Omental fat pad (tissue), 4 donors: ENCODE data around the gene MGMT. TPM values are rescaled to one million over a fixed set of nuclear protein-coding genes. Genes with fewer than 3 reads are reported as not detected.

ENCODE experiments used
- ATAC-seq: fragments of 150-250 bp; one replicate; pipeline ENCODE4 v1.9.1; 2016; ENCODE audit warnings: mild to moderate bottlenecking, moderate library complexity; ENCODE audit not compliant: low FRiP score
- DNase-seq: peaks from one replicate; pipeline ENCODE4 v3.0.0-alpha.2; 2019; ENCODE audit warnings: low spot score
- CTCF ChIP-seq, 3 donors: fragments of 450-650 bp; IDR thresholded peaks; one replicate each; pipeline ENCODE4 v1.5.1; 2016 to 2017; ENCODE audit warnings: antibody characterized with exemption in 3 of 3, mild to moderate bottlenecking in 3 of 3, moderate library complexity in 2 of 3
- total RNA-seq, 4 donors: library from RNA; depleted of rRNA; stranded (reverse); fragments of >200 nt; gene quantifications; one replicate each; pipeline ENCODE4 v1.1.0, GENCODE V29; 2016

MGMT gene
- total RNA-seq, 4 donors from 2014 or later: 27.3 to 56.6 (median 35.4) TPM

GRCh38 chr10:129758207-129759021 is 291.4 kb downstream of the MGMT start:
- ATAC-seq (no peak), DNase-seq (no peak)
- TF ChIP-seq CTCF (IDR thresholded peaks at IDR 0.05): no peak

GRCh38 chr10:129759214-129760002 is 292.4 kb downstream of the MGMT start:
- ATAC-seq: no peak
- TF ChIP-seq CTCF (IDR thresholded peaks at IDR 0.05): no peak
- DNase-seq: no peak

GRCh38 chr10:129760003-129760315 is 292.9 kb downstream of the MGMT start:
- DNase-seq (no peak), ATAC-seq (no peak)
- no peak for TF ChIP-seq CTCF (IDR thresholded peaks at IDR 0.05)

- no peak for TF ChIP-seq CTCF (IDR thresholded peaks at IDR 0.05)
- ATAC-seq (no peak), DNase-seq (no peak)
Measured at GRCh38 chr10:129760416-129760815, 293.4 kb downstream of the MGMT start.

GRCh38 chr10:129761197-129761972 is 294.3 kb downstream of the MGMT start:
- TF ChIP-seq CTCF (IDR thresholded peaks at IDR 0.05): no peak
- ATAC-seq: no peak
- no peak for DNase-seq

GRCh38 chr10:129761981-129762956 is 295.2 kb downstream of the MGMT start:
- ATAC-seq (no peak), DNase-seq (no peak)
- TF ChIP-seq CTCF (IDR thresholded peaks at IDR 0.05): no peak
